Spinal cord (tissue), 10 donors: ENCODE data around the gene BSN. TPM values are rescaled to one million over a fixed set of nuclear protein-coding genes. Genes with fewer than 3 reads are reported as not detected.

Source experiments
- DNase-seq, 6 donors: peaks; one replicate each; pipeline versions ENCODE4 v3.0.0 to v3.0.0-alpha.2; 2013 to 2015; ENCODE audit warnings: low spot score in 6 of 6, low read depth in 4 of 6
- H3K27ac ChIP-seq: one replicate; pipeline ENCODE4 v1.5.1; 2013; ENCODE audit warnings: low read depth, low read length, control low read depth
- H3K27me3 ChIP-seq: one replicate; pipeline ENCODE4 v1.6.1; 2013; ENCODE audit warnings: low read length; ENCODE audit not compliant: control insufficient read depth, insufficient read depth
- H3K36me3 ChIP-seq: one replicate; pipeline ENCODE4 v1.6.1; 2013; ENCODE audit warnings: low read length; ENCODE audit not compliant: control insufficient read depth, insufficient read depth
- H3K4me1 ChIP-seq: one replicate; pipeline ENCODE4 v1.6.1; 2013; ENCODE audit warnings: low read length; ENCODE audit not compliant: control insufficient read depth, insufficient read depth
- H3K4me3 ChIP-seq: one replicate; pipeline ENCODE4 v1.5.1; 2013; ENCODE audit warnings: low read depth, low read length, control low read depth
- H3K9me3 ChIP-seq: one replicate; pipeline ENCODE4 v1.6.1; 2013; ENCODE audit warnings: low read length; ENCODE audit not compliant: control insufficient read depth, insufficient read depth
- WGBS: methylation state at CpG from one replicate; pipeline ENCODE4 v1.1.5; 2013; ENCODE audit warnings: missing lambda C conversion rate; ENCODE audit not compliant: insufficient coverage; 5-methylcytosine and 5-hydroxymethylcytosine counted together
- polyA plus RNA-seq, 2 donors: library from polyadenylated mRNA; unstranded; fragments of 120-200 nt; gene quantifications; one replicate each; pipeline ENCODE4 v1.2.1, GENCODE V29; 2013; ENCODE audit not compliant: insufficient read length in 2 of 2
- total RNA-seq, 2 donors: library from RNA; depleted of rRNA in 1 of 2; stranded (reverse); fragments of 120-200 nt in 1 of 2; fragments of >200 nt in 1 of 2; gene quantifications; one replicate each; pipeline versions ENCODE4 v1.2.3 to v1.2.4, GENCODE V29; 2013 to 2014
- donor health status: healthy.

The BSN gene
- total and polyA plus RNA-seq, 4 donors, result 6.9 to 19.4 (median 16.1) TPM

- 92% methylated on average over 3 of the region's 3 CpGs for WGBS
- Histone ChIP-seq H3K27me3 (no peaks in the 10 kb centered on the region), H3K27ac (no peak overlapping the region), H3K4me3 (no peak overlapping the region), H3K4me1 (peaks cover 22% of the 10 kb centered on the region), H3K9me3 (no peaks in the 10 kb centered on the region), H3K36me3 (peaks cover 63% of the 10 kb centered on the region)
- DNase-seq, result no peak
Measured at GRCh38 chr3:49648354-49649019, 94.2 kb downstream of the BSN start.

GRCh38 chr3:49649576-49649975 lies 95.3 kb downstream of the BSN start:
- 100% methylated on average over 1 of the region's 1 CpG for WGBS

GRCh38 chr3:49650177-49650576 lies 95.9 kb downstream of the BSN start:
- Histone ChIP-seq H3K9me3 (no peaks in the 10 kb centered on the region), H3K36me3 (peaks cover 63% of the 10 kb centered on the region), H3K4me3 (no peak overlapping the region), H3K4me1 (peaks cover 22% of the 10 kb centered on the region), H3K27me3 (no peaks in the 10 kb centered on the region), H3K27ac (no peak overlapping the region)
- no peak for DNase-seq
- no CpG with 5 or more reads among the region's 1 CpG for WGBS

More at GRCh38 chr3:49649576-49649975, 95.3 kb downstream of the BSN start:
- Histone ChIP-seq H3K36me3 (peaks cover 63% of the 10 kb centered on the region), H3K4me1 (peaks cover 22% of the 10 kb centered on the region), H3K27ac (no peak overlapping the region), H3K9me3 (no peaks in the 10 kb centered on the region), H3K4me3 (no peak overlapping the region), H3K27me3 (no peaks in the 10 kb centered on the region)
- DNase-seq, result no peak

GRCh38 chr3:49650637-49651036 lies 96.4 kb downstream of the BSN start:
- no peak overlapping the region for H3K4me3 ChIP-seq
- H3K36me3 ChIP-seq, result peaks cover 64% of the 10 kb centered on the region
- H3K27me3 ChIP-seq, result no peaks in the 10 kb centered on the region
- H3K9me3 ChIP-seq, result no peaks in the 10 kb centered on the region
- DNase-seq, result no peak
- peaks cover 22% of the 10 kb centered on the region for H3K4me1 ChIP-seq
- no peak overlapping the region for H3K27ac ChIP-seq
- WGBS, result 48% methylated on average over 5 of the region's 8 CpGs

GRCh38 chr3:49652218-49652902 lies 98.1 kb downstream of the BSN start:
- H3K27ac ChIP-seq, result no peak overlapping the region
- no peaks in the 10 kb centered on the region for H3K27me3 ChIP-seq
- peaks cover 18% of the 10 kb centered on the region for H3K4me1 ChIP-seq
- 91% methylated on average over 33 of the region's 36 CpGs for WGBS
- no peaks in the 10 kb centered on the region for H3K9me3 ChIP-seq
- peaks cover 81% of the 10 kb centered on the region for H3K36me3 ChIP-seq
- H3K4me3 ChIP-seq, result no peak overlapping the region
- no peak for DNase-seq

- Histone ChIP-seq H3K36me3 (peaks cover 87% of the 10 kb centered on the region), H3K27ac (no peak overlapping the region)
- 91% methylated on average over 16 of the region's 21 CpGs for WGBS
Measured at GRCh38 chr3:49652903-49653415, 98.7 kb downstream of the BSN start.

GRCh38 chr3:49653621-49654020 lies 99.3 kb downstream of the BSN start:
- H3K4me3 ChIP-seq, result no peak overlapping the region
- no peaks in the 10 kb centered on the region for H3K27me3 ChIP-seq
- H3K4me1 ChIP-seq, result peaks cover 18% of the 10 kb centered on the region
- H3K36me3 ChIP-seq, result peaks cover 88% of the 10 kb centered on the region
- no peak overlapping the region for H3K27ac ChIP-seq
- no peak for DNase-seq
- no peaks in the 10 kb centered on the region for H3K9me3 ChIP-seq
- 82% methylated on average over 8 of the region's 8 CpGs for WGBS

More at GRCh38 chr3:49652903-49653415, 98.7 kb downstream of the BSN start:
- no peak for DNase-seq
- no peaks in the 10 kb centered on the region for H3K27me3 ChIP-seq
- no peak overlapping the region for H3K4me3 ChIP-seq
- H3K4me1 ChIP-seq, result peaks cover 18% of the 10 kb centered on the region
- no peaks in the 10 kb centered on the region for H3K9me3 ChIP-seq

GRCh38 chr3:49654176-49654825 lies 100.0 kb downstream of the BSN start:
- WGBS, result 93% methylated on average over 17 of the region's 17 CpGs
- H3K27ac ChIP-seq, result no peak overlapping the region
- peaks cover 24% of the 10 kb centered on the region for H3K4me1 ChIP-seq

GRCh38 chr3:49654955-49655556 lies 100.8 kb downstream of the BSN start:
- Histone ChIP-seq H3K27ac (no peak overlapping the region), H3K9me3 (no peaks in the 10 kb centered on the region), H3K27me3 (no peaks in the 10 kb centered on the region), H3K4me1 (peaks cover 24% of the 10 kb centered on the region), H3K36me3 (peaks cover 88% of the 10 kb centered on the region), H3K4me3 (no peak overlapping the region)
- 73% methylated on average over 10 of the region's 10 CpGs for WGBS
- no peak for DNase-seq

More at GRCh38 chr3:49654176-49654825, 100.0 kb downstream of the BSN start:
- Histone ChIP-seq H3K36me3 (peaks cover 83% of the 10 kb centered on the region), H3K27me3 (no peaks in the 10 kb centered on the region), H3K9me3 (no peaks in the 10 kb centered on the region), H3K4me3 (no peak overlapping the region)
- DNase-seq, result no peak
